G401 (cell line): ENCODE results near the gene RABGAP1L. TPM values are rescaled to one million over a fixed set of nuclear protein-coding genes. Genes with fewer than 3 reads are reported as not detected.

Source experiments
- DNase-seq: peaks from one replicate; pipeline ENCODE4 v3.0.0-alpha.2; 2015; ENCODE audit warnings: low spot score
- in situ Hi-C: cut with HindIII; loops from 2 replicates; pipeline ENCODE4 v1.10.0; 2016; ENCODE audit warnings: low sequenced_read_pairs, mixed read lengths
- total RNA-seq: library from RNA; depleted of rRNA; stranded (reverse); fragments of >200 nt; shearing (Covaris generic); gene quantifications from 2 replicates; pipeline ENCODE4 v1.2.3, GENCODE V29; 2014

The RABGAP1L gene
- total RNA-seq, 1 experiment from 2014 or later = 23.3 TPM

- no peak for DNase-seq
- in situ Hi-C loops = no loop called here
Measured at GRCh38 chr1:174967845-174968705, 808.8 kb downstream of the RABGAP1L start.

- in situ Hi-C loops = no loop called here
- DNase-seq = no peak
Measured at GRCh38 chr1:174968750-174969244, 809.5 kb downstream of the RABGAP1L start.

- DNase-seq = no peak
- in situ Hi-C loops = no loop called here
Measured at GRCh38 chr1:174969977-174970376, 810.7 kb downstream of the RABGAP1L start.

DNA sequence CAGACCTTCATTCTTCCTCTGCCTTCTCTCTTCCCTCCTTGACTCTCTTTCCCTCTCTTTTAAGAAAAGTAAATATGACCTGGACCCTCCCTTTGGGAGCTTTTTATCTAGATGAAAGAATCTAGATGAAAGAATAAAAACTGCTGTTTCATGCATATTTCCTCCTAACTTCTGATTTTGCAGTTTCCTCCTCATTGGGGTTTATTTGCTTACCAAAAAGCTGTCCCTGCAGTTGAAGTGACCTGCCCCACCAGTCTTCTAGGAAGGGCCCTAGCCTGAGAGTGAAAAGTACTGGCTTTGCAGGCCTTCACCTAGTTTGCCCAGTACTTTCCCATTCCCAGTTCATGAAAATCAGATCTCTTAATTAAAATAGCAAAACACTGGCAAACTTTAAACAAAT, 812.1 kb downstream of the RABGAP1L start:
- no peak for DNase-seq
- in situ Hi-C loops = no loop called here

DNA sequence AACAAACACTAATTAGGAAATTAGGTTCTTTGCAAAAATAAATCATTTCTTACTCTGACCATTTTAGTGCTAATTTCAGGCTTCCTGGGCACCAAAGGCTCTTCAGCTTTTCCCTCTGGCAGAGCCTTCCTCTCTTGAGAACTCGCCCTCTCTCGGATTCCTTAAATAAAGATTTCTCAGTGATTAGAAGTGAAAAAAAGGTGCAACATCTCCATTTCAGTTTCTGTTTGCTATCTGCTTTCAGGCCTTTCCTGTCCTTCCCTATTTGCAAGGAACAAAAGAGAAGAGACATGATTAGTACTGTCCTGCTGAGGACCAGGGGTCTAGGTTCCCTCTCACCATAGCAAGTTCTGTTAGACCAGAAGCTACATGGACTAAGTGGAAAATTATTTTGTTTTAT, 812.6 kb downstream of the RABGAP1L start:
- no peak for DNase-seq
- in situ Hi-C loops = no loop called here

DNA sequence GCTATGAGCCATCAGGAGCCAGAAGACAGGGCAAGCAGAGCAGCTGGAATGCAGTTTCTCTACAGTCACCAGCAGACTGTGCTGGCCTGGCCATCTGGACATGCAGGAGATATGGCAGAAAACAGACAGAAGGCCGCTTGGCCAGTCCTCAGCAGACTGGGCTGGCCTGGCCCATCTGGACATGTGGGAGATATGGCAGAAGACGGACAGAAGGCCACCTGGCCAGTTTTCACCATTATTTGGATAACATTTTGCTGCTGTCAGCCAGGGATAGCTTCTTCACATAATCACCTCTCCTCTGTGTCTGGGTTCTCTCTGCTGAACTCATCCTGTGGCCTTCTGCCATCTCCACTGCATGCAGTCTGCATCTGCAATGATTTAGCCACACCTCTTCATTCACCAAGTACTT, 815.4 kb downstream of the RABGAP1L start:
- DNase-seq = peak; percentile 96
- in situ Hi-C loops = no loop called here

- DNase-seq = no peak
- in situ Hi-C loops = no loop called here
Measured at GRCh38 chr1:174975764-174976163, 816.4 kb downstream of the RABGAP1L start.

DNA sequence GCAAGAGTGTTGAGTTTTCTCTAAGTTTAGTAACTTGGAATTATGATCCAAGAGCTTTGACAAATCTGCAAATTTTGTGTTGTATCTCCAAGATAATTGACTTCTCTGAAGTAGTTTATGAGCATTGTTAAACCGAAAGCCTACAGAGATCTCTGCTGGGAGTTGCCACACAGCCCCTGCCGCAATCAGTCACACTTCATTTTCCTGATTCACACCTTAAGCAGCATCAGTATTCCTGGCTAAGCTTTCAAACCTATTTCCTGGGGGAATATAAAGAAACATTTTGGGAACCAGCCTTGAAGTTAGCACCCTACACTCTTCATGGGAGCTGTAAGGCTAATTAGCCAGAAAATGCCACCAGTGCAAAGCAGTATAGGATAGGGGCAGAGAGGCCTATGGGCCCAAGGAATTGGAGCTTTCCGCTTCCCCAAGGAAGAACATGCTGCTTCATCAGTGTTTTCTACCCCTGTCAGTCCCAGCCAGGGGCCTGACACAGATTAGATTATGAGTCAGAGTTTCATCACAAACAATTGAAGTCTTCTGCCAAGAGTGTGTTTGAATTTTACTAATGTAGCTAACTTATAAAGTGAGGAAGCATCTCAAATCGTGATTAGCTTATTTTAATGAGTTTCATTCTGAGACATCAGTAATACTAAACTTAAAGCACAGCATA, 817.3 kb downstream of the RABGAP1L start:
- in situ Hi-C loops = no loop called here

GRCh38 chr1:174982971-174983689, 823.8 kb downstream of the RABGAP1L start:
- peak; percentile 72 for DNase-seq
- in situ Hi-C loops = no loop called here

More for the DNA sequence above, 817.3 kb downstream of the RABGAP1L start:
- no peak for DNase-seq

GRCh38 chr1:174984952-174985351, 825.6 kb downstream of the RABGAP1L start:
- no peak for DNase-seq
- in situ Hi-C loops = no loop called here

DNA sequence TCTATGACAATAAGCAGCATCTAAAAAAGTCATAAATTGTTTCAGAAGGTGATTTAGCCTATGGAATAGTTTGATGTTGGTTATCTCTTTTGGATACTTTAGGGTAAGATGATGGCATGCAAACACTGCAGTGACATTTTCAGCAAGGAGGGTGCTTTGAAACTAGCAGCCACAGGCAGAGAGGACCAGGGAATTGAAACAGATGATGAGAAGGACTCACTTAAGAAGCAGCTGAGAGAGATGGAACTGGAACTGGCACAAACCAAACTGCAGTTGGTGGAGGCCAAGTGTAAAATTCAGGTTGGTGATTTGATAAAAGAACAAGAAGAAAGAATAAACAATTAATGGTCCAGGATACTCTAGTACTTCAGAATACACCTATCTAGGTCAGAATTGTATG, 829.2 kb downstream of the RABGAP1L start:
- in situ Hi-C loops = no loop called here
- DNase-seq = no peak

DNA sequence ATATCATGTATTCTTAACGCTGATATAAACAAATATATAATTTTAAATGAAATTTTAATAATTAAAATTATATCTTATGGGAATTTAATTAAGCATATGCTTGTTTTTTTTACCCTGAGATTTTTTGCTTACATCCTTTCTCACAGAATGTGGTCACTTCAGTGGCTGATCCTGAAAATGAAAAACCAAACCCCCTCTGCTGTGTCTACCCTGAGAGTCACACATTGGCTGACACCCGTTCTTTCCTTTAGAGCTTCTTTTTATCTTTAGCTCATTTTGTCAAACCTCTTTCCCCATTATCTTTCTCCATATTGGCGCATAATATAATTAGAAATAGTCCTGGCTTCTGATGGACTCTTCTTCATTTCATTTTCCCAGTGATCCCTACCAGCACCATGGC, 829.7 kb downstream of the RABGAP1L start:
- in situ Hi-C loops = no loop called here
- DNase-seq = no peak

GRCh38 chr1:174989536-174990220, 830.4 kb downstream of the RABGAP1L start:
- no peak for DNase-seq
- in situ Hi-C loops = no loop called here

- DNase-seq = no peak
- in situ Hi-C loops = no loop called here
Measured at GRCh38 chr1:174990382-174990999, 831.2 kb downstream of the RABGAP1L start.

DNA sequence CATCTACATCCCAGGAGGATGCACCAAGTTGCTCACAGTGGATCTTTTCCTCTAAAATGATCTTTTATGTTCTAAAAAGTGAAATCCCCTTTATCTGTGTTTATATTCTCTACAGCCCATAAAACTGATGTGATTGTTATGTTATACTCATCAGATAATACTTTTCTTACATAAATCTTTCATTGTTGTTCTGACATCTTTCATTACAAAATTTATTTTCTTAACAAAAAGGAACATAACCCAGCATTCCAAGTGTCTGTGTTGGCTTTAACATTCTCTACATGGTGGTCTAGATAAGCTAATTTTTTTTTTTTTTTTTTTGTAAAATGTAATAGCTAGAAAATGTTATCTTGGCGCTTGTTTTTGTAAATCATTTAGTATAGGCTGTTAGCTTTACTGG, 832.2 kb downstream of the RABGAP1L start:
- in situ Hi-C loops = no loop called here
- no peak for DNase-seq

DNA sequence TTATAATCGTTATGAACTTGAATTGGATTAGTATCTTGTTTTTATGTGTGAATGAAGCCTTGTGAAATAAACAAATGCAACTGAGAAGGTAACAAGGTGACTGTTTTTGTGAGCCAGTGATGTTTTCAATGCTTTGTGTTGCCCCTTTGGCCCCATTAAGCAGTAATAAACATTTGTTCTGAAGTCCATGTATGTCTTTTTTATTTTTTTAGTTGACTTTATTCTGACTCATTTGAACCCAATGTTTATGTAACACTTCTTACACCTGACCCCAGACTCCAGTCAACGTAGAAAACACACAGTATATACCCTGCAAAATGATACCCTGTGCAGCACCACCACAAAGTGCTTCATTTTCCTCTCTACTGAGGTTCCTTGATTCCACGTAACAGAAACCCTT, 835.8 kb downstream of the RABGAP1L start:
- DNase-seq = no peak
- in situ Hi-C loops = no loop called here

DNA sequence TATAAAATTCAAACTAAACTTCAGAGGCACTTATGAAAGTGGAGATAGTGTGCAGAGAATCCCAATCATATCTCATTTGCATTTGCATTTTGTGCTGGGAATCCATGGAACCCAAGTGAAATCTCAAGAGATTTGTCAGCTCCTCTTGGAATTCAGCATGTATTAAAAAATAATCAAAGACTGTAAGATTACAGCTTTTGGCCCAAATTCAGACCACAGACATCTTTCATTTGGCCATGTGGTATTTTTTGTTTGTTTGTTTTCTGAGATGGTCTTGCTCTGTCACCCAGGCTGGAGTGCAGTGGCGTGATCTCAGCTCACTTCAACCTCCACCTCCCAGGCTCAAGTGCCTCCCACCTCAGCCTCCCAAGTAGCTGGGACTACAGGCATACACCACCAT, 836.6 kb downstream of the RABGAP1L start:
- in situ Hi-C loops = no loop called here
- DNase-seq = no peak

DNA sequence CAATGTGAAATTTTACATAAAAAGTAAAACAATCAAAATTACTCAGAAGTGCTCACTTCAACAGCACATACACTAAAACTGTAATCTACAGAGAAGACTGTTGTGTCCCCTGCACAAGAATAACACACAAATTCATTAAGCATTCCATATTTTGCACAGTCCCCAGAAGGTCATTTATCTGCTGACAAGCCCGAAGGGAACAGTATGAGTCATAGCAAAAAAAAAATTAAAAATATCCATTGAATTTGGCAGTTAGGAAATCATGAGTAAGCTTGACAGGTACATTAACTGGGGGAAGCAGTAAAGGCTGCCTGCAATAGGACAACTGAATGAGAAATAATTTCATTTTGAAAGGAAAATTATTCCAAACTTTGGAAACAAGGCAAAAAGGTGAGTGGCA, 837.2 kb downstream of the RABGAP1L start:
- in situ Hi-C loops = no loop called here
- DNase-seq = no peak

- DNase-seq = no peak
- in situ Hi-C loops = no loop called here
Measured at GRCh38 chr1:174997041-174997440, 837.7 kb downstream of the RABGAP1L start.
